Smooth muscle cell (in vitro differentiated cells): ENCODE results near the gene FAM43B. TPM values are rescaled to one million over a fixed set of nuclear protein-coding genes. Genes with fewer than 3 reads are reported as not detected.
"Not testable (repeated sequence)": the region's sequence is repeated elsewhere in the genome, so short reads cannot be mapped to it uniquely, and the experiment has no call there.

Experiments used
- DNase-seq: peaks from one replicate; lab custom pipeline; 2025; ENCODE audit not compliant: unreplicated experiment; lab: John Stamatoyannopoulos, UW
- H2AFZ ChIP-seq: fragments of 200-600 bp; sonication (generic); 2 replicates; pipeline ENCODE4 v1.6.0; 2016; ENCODE audit warnings: antibody characterized with exemption, low read depth, mild to moderate bottlenecking
- H3F3A ChIP-seq: fragments of 200-600 bp; sonication (generic); 2 replicates; pipeline ENCODE4 v1.6.0; 2017; ENCODE audit warnings: antibody characterized with exemption, low read depth
- H3K27ac ChIP-seq: fragments of 200-600 bp; sonication (generic); 2 replicates; pipeline ENCODE4 v1.5.1; 2016; ENCODE audit warnings: low read depth, mild to moderate bottlenecking
- H3K27me3 ChIP-seq: fragments of 200-600 bp; sonication (generic); 2 replicates; pipeline ENCODE4 v1.6.1; 2016; ENCODE audit warnings: low read depth, mild to moderate bottlenecking
- H3K36me3 ChIP-seq: fragments of 200-600 bp; sonication (generic); 2 replicates; pipeline ENCODE4 v1.5.1; 2016; ENCODE audit warnings: low read depth
- H3K4me1 ChIP-seq: fragments of 200-600 bp; sonication (generic); 2 replicates; pipeline ENCODE4 v1.5.1; 2016; ENCODE audit warnings: low read depth
- H3K4me2 ChIP-seq: fragments of 200-600 bp; sonication (generic); 2 replicates; pipeline ENCODE4 v1.6.0; 2016; ENCODE audit warnings: mild to moderate bottlenecking
- H3K4me3 ChIP-seq: fragments of 200-600 bp; sonication (generic); 2 replicates; pipeline ENCODE4 v1.5.1; 2016; ENCODE audit warnings: mild to moderate bottlenecking
- H3K79me2 ChIP-seq: fragments of 200-600 bp; sonication (generic); 2 replicates; pipeline ENCODE4 v1.6.0; 2016; ENCODE audit warnings: low read depth, mild to moderate bottlenecking
- H3K9ac ChIP-seq: fragments of 200-600 bp; sonication (generic); 2 replicates; pipeline ENCODE4 v1.6.0; 2016; ENCODE audit warnings: low read depth
- H3K9me3 ChIP-seq: fragments of 200-600 bp; sonication (generic); replicated peaks from 2 replicates; pipeline ENCODE4 v1.5.1; 2016; ENCODE audit warnings: low read depth
- H4K20me1 ChIP-seq: fragments of 200-600 bp; sonication (generic); 2 replicates; pipeline ENCODE4 v1.6.0; 2016; ENCODE audit warnings: low read depth
- CTCF ChIP-seq: fragments of 200-600 bp; sonication (generic); IDR thresholded peaks from 2 replicates; pipeline ENCODE4 v1.5.1; 2017; ENCODE audit warnings: borderline replicate concordance, mild to moderate bottlenecking, antibody characterized with exemption; ENCODE audit not compliant: insufficient read depth, poor library complexity, severe bottlenecking
- WGBS: methylation state at CpG from one replicate; pipeline ENCODE4 v1.1.7; 2016; ENCODE audit warnings: low lambda C conversion rate; 5-methylcytosine and 5-hydroxymethylcytosine counted together
- polyA plus RNA-seq: library from polyadenylated mRNA; unstranded; fragments of >200 nt; fragmentation: Nextera tagmentation; extraction: Ambion mirVana; gene quantifications from 2 replicates; pipeline ENCODE4 v1.2.1, GENCODE V29; 2016
- total RNA-seq: library from RNA; depleted of rRNA; stranded (reverse); fragments of >200 nt; gene quantifications from 2 replicates; pipeline ENCODE4 v1.2.3, GENCODE V29; 2014

Gene FAM43B
- total and polyA plus RNA-seq, 2 experiments from 2014 or later, result 1.2 to 3.4 TPM

DNA sequence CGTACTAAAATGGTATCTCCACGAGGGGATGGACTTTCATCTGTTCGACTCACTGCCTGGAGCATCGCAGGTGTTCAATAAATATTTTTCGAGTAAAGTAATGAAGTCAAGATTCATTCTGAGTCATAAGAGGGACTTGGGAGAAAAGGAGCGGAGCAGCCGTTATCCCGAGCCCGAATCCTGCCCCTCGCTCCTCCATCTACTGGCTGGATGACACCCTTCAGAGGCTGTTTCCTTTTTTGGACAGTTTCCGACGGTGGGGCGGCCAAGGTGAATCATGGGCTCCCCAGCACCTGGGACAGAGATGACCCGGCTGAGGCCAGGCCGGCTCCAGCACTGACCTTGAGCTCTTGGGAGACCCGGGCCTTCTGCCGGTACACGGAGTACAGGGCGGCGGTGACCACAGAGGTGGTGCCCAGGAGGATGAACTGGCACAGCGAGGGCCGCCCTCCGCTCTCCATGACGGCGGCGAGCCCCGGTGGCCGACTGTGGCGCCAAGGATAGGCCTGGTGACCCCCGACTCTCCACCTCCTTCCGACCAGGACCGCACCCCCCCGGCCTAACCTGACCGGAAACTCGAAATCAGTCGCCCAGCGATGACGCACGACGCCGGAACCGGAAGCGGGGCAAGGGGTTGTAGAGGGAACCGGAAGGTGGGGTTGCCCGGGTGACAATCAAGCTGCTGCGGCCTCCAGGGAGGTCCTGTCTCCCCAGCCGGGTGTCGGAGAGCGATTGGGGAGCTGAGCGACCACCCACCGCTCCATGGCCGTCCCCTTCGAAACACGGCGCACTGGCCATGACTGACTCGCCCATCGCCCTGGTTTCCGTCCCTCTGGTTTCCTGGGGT is 44.6 kb upstream of the FAM43B start, which contains the start of gene MUL1:
Gene MUL1, minus strand, starts transcription at position 588 of the 847 bp plus-strand sequence. Its CDS starts 127 bp downstream, at position 461.
- peaks cover 10% of the 10 kb centered on the region for H3K4me1 ChIP-seq
- peaks cover 45% of the 10 kb centered on the region for H3K79me2 ChIP-seq
- H2AFZ ChIP-seq, result peak within 1 kb of the TSS; percentile 100
- H3K9me3 ChIP-seq, result no peaks in the 10 kb centered on the region
- WGBS, result 3% methylated on average over 47 of the region's 58 CpGs
- H4K20me1 ChIP-seq, result peaks cover 31% of the 10 kb centered on the region
- TF ChIP-seq CTCF, result no peak
- peak within 1 kb of the TSS; percentile 83 for H3K27ac ChIP-seq
- no peaks in the 10 kb centered on the region for H3F3A ChIP-seq
- peak within 1 kb of the TSS; percentile 96 for H3K9ac ChIP-seq
- H3K4me2 ChIP-seq, result peak within 1 kb of the TSS; percentile 99
- no peaks in the 10 kb centered on the region for H3K36me3 ChIP-seq
- peaks cover 32% of the 10 kb centered on the region for H3K27me3 ChIP-seq
- DNase-seq, result peak; percentile 68
- H3K4me3 ChIP-seq, result peak within 1 kb of the TSS; percentile 93

- Histone ChIP-seq H3K9ac (peak overlapping the region; percentile 96), H3K4me1 (peaks cover 10% of the 10 kb centered on the region), H3K27me3 (peaks cover 38% of the 10 kb centered on the region), H3K27ac (peak overlapping the region; percentile 83), H2AFZ (peak overlapping the region; percentile 100), H3K36me3 (no peaks in the 10 kb centered on the region), H3K9me3 (no peaks in the 10 kb centered on the region), H3K79me2 (peaks cover 45% of the 10 kb centered on the region), H3K4me2 (peak overlapping the region; percentile 99), H4K20me1 (peaks cover 25% of the 10 kb centered on the region), H3K4me3 (peak overlapping the region; percentile 93), H3F3A (no peaks in the 10 kb centered on the region)
- no peak for TF ChIP-seq CTCF
- DNase-seq, result no peak
- WGBS, result 78% methylated on average over 5 of the region's 5 CpGs
Observed at GRCh38 chr1:20508411-20508771, 44.0 kb upstream of the FAM43B start.

- H4K20me1 ChIP-seq, result no peaks in the 10 kb centered on the region
- WGBS, result 68% methylated on average over 6 of the region's 6 CpGs
- no peak overlapping the region for H3K27ac ChIP-seq
- no peaks in the 10 kb centered on the region for H3K36me3 ChIP-seq
- DNase-seq, result no peak
- H3K79me2 ChIP-seq, result peaks cover 12% of the 10 kb centered on the region
- no peaks in the 10 kb centered on the region for H3F3A ChIP-seq
- no peaks in the 10 kb centered on the region for H3K9me3 ChIP-seq
- H3K4me1 ChIP-seq, result peaks cover 9% of the 10 kb centered on the region
- peaks cover 40% of the 10 kb centered on the region for H3K27me3 ChIP-seq
- no peak for TF ChIP-seq CTCF
- no peak overlapping the region for H2AFZ ChIP-seq
- no peak overlapping the region for H3K4me3 ChIP-seq
- H3K9ac ChIP-seq, result no peak overlapping the region
- H3K4me2 ChIP-seq, result no peak overlapping the region
Observed at GRCh38 chr1:20511518-20512428, 40.6 kb upstream of the FAM43B start.

DNA sequence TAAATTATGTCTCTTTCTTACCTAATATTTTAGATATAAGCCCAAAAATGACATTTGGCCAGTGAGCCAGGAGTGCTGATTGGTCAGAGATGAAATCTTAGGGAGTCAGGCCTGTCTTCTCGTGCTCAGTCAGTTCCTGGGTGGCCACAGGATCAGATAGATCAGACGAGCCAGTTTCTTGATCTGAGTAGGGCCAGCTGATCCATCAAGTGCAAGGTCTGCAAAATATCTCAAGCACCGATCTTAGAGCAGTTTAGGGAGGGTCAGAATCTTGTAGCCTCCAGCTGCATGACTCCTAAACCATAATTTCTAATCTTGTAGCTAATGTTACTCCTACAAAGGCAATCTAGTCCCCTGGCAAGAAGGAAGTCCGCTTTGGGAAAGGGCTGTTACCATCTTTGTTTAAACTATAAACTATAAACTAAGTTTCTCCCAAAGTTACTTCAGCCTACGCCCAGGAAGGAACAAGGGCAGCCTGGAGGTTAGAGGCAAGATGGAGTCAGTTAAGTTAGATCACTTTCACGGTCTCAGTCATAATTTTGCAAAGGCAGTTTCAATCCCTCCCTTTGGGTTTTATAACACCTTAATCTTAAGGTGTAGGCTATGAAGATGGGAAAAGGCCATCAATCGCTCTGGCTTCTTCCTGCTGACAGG is 32.6 kb upstream of the FAM43B start:
- not testable (repeated sequence) for H3K27ac ChIP-seq, H3K4me1 ChIP-seq, H2AFZ ChIP-seq, H3K9me3 ChIP-seq, H3F3A ChIP-seq, H3K4me3 ChIP-seq, DNase-seq, H4K20me1 ChIP-seq, H3K9ac ChIP-seq, H3K36me3 ChIP-seq, H3K79me2 ChIP-seq, H3K4me2 ChIP-seq
- peaks cover 19% of the 10 kb centered on the region for H3K27me3 ChIP-seq
- WGBS, result 58% methylated on average over 7 of the region's 7 CpGs
